Measurements from ENCODE around the gene EBP. TPM values are rescaled to one million over a fixed set of nuclear protein-coding genes. Genes with fewer than 3 reads are reported as not detected.

EBP gene
- polyA plus RNA-seq, 6 donors from 2014 or later: 54.3 to 83.5 (median 64.1) TPM

DNA sequence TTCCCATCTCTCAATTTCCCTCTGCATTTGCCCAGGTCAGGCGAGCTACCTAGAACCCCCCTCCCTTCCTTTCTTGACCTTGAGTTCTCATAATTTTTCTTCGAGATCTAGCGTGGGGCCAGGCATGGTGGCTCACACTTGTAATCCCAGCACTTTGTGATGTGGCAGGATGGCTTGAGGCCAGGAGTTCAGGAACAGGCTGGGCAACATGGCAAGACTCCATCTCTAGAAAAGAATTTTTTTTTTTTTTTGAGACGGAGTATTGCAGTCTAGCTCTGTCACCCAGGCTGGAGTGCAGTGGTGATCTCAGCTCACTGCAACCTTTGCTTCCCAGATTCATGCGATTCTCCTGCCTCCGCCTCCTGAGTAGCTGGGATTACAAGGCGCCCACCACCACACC, 17.3 kb upstream of the EBP start:
- H3K9me3 Mint-ChIP-seq: no peaks in the 10 kb centered on the region
- peaks cover 0 to 15% (median 0%) of the 10 kb centered on the region in 3 donors for H3K27me3 Mint-ChIP-seq
- H3K4me1 Mint-ChIP-seq: peaks cover 6 to 8% (median 7%) of the 10 kb centered on the region in 3 donors
- H3K4me3 Mint-ChIP-seq: no peak overlapping the region
- H3K27ac Mint-ChIP-seq: no peak overlapping the region
- DNase-seq (no peak), ATAC-seq (ENCODE audit: low read depth in 2 of 2) (no peak)
- no peaks in the 10 kb centered on the region for H3K36me3 Mint-ChIP-seq

DNA sequence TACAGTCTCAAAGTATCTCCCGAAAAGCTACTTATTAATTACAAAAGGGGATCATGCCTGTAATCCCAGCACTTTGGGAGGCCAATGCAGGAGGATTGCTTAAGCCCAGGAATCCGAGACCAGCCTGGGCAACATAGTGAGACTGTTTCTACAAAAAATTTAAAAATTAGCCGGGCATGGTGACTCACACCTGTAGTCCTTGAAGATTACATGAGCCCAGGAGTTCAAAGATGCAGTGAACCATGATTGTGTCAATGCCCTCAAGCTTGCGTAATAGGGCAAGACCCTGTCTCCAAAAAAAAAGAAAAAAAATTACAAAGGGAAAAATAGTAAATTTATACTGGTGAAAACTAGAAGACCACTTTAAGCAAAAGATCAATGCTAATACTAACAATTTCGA, 16.1 kb upstream of the EBP start:
- Mint-ChIP-seq H3K9me3 (no peaks in the 10 kb centered on the region), H3K4me1 (peaks cover 14 to 17% (median 16%) of the 10 kb centered on the region in 3 donors), H3K4me3 (peak overlapping the region in 1 of 8 donors; percentile 15), H3K36me3 (no peaks in the 10 kb centered on the region), H3K27me3 (peaks cover 0 to 15% (median 0%) of the 10 kb centered on the region in 3 donors), H3K27ac (no peak overlapping the region)
- ATAC-seq (ENCODE audit: low read depth in 2 of 2): no peak
- no peak for DNase-seq

DNA sequence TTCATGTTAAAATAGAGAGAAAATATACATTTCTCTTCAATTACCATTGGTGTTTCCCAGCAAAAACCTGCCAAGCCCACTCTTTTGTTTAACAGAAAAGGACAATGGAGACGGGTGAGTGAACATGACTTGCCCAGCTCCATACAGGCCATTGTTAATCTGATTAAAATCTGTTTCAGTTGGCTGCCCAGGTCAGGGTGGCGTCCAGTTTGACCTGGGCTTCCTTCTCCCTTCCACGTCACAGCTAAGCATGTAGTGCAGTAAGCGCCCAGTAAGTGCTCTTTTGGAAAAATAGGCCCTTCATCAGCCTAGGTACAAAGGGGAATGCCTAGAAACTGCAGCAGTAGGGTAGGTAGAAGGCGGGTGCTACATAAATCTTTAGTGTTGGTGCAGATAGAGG, 14.4 kb upstream of the EBP start:
- Mint-ChIP-seq H3K4me1 (peaks cover 17 to 25% (median 17%) of the 10 kb centered on the region in 3 donors), H3K27ac (peak overlapping the region in 1 of 6 donors; percentile 57), H3K4me3 (peak overlapping the region in 4 of 8 donors; percentile 53 to 93 (median 58)), H3K27me3 (peaks cover 0 to 15% (median 0%) of the 10 kb centered on the region in 3 donors), H3K9me3 (no peaks in the 10 kb centered on the region), H3K36me3 (no peaks in the 10 kb centered on the region)
- ATAC-seq (ENCODE audit: low read depth in 2 of 2) (no peak), DNase-seq (no peak)

DNA sequence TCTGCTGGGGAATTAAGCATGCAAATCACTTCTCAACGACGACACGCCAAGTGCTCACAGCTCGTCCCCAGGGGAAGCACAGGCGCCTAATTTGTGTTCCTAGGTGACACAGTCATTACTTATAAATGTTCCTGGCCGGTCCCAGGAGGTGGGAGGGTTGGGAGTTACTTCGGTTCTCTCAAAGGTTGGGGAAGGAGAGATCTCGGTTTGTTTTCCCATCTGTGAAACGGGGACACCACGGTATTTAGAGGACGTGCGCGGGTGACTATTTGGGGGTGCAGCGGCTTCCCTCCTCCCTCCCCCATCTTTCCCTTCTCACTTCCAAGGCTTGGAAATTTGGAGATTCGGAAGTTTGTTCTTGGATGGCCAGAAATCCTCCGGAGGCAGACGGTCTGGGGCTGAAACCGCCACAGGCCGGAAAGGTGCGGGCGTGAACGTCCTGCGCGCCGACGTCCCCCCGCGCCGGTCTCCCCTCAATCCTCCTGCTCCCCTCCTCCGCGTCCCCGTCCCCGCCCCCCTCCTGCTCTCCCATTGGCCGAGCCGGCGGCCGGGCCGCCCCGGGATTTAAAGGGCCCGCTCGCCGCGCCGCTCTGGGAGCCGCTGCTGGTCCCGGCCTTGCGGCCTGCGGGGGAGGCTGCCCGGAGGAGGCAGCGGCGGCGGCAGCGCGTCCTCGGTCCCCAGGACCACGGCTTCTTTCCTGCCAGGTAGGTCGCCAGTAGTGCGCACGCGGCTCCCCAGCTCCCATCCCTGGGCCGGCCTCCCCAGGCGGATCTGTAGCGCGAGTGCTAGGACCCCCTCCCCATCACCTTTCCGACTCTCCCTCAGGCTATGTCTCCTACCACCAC, 13.0 kb upstream of the EBP start, which contains the start of gene PORCN:
Gene PORCN (plus strand): TSS at position 593 of the 845 bp plus-strand sequence. CDS start 829 bp downstream, outside the sequence.
- ATAC-seq (ENCODE audit: low read depth in 2 of 2) (peak; percentile 87 to 89), DNase-seq (peak; percentile 74)
- no peaks in the 10 kb centered on the region for H3K36me3 Mint-ChIP-seq
- peak within 1 kb of the TSS; percentile 87 to 95 (median 94) for H3K4me3 Mint-ChIP-seq
- peaks cover 17 to 25% (median 17%) of the 10 kb centered on the region in 3 donors for H3K4me1 Mint-ChIP-seq
- H3K27ac Mint-ChIP-seq: peak within 1 kb of the TSS; percentile 90 to 98 (median 96)
- H3K9me3 Mint-ChIP-seq: no peaks in the 10 kb centered on the region
- peaks cover 0 to 9% (median 0%) of the 10 kb centered on the region in 3 donors for H3K27me3 Mint-ChIP-seq

DNA sequence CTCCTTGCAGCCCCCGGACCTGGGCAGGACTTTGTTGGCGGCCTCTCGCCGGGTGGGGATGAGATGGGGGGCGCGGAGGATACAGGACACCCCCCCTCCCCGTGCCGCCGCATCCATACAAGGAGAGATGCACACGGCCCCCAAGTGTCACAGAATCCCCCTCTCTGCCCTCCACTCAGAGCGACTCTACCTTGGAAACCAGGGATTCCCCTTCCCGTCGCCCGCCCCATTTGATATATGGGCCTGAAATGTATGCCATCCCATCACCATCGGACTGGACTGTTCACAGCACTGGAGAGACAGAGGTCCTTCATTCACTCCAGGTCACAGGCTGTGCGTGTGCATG, 12.4 kb upstream of the EBP start:
- H3K4me3 Mint-ChIP-seq: peak overlapping the region; percentile 84 to 95 (median 94)
- H3K27me3 Mint-ChIP-seq: peaks cover 0 to 3% (median 0%) of the 10 kb centered on the region in 3 donors
- peaks cover 17 to 25% (median 17%) of the 10 kb centered on the region in 3 donors for H3K4me1 Mint-ChIP-seq
- no peaks in the 10 kb centered on the region for H3K36me3 Mint-ChIP-seq
- ATAC-seq (ENCODE audit: low read depth in 2 of 2) (peak in 1 of 2 donors; percentile 18), DNase-seq (no peak)
- H3K9me3 Mint-ChIP-seq: no peaks in the 10 kb centered on the region
- H3K27ac Mint-ChIP-seq: peak overlapping the region; percentile 58 to 97 (median 91)

DNA sequence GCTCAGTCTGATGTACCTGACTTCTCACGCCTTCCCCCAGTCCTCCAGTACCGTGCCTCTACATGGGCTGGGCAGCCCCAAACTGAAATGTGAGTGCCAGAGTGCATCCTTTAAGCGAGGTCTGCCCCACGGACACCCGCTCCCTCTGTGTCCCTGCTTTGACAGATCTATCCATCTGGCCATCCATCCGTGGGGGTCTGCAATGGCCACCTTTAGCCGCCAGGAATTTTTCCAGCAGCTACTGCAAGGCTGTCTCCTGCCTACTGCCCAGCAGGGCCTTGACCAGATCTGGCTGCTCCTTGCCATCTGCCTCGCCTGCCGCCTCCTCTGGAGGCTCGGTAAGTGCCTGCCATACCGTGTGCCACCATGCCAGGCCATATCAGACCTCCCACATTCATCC, 12.0 kb upstream of the EBP start:
- Mint-ChIP-seq H3K9me3 (no peaks in the 10 kb centered on the region), H3K27me3 (no peaks in the 10 kb centered on the region), H3K36me3 (no peaks in the 10 kb centered on the region), H3K4me3 (peak overlapping the region; percentile 84 to 95 (median 94)), H3K4me1 (peaks cover 17 to 25% (median 17%) of the 10 kb centered on the region in 3 donors), H3K27ac (peak overlapping the region in 5 of 6 donors; percentile 58 to 97 (median 92))
- ATAC-seq (ENCODE audit: low read depth in 2 of 2) (no peak), DNase-seq (no peak)

DNA sequence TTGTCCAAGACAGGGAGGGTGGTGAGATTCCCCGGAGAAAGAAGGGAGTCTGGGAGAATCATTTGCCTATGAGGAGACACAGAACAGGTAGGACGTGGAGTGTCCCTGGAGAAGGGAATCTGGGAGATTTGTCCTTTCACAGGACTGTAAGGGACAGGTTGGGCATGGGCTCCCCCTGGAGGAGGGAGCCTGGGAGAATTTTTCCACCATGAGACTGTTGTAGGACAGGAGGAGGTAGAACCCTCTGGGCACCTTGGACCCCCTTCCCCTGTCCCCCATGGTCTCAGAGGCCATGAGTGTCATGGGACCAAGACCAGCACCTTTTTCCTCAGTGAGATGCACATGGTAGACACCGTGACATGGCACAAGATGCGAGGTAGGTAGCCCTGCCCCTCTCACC, 10.0 kb upstream of the EBP start:
- peaks cover 17 to 25% (median 17%) of the 10 kb centered on the region in 3 donors for H3K4me1 Mint-ChIP-seq
- H3K4me3 Mint-ChIP-seq: peak overlapping the region in 1 of 8 donors; percentile 93
- H3K36me3 Mint-ChIP-seq: peaks cover 11 to 15% of the 10 kb centered on the region in 2 donors
- DNase-seq: no peak
- ATAC-seq (ENCODE audit: low read depth in 2 of 2): no peak
- H3K9me3 Mint-ChIP-seq: no peaks in the 10 kb centered on the region
- H3K27ac Mint-ChIP-seq: no peak overlapping the region
- H3K27me3 Mint-ChIP-seq: no peaks in the 10 kb centered on the region

DNA sequence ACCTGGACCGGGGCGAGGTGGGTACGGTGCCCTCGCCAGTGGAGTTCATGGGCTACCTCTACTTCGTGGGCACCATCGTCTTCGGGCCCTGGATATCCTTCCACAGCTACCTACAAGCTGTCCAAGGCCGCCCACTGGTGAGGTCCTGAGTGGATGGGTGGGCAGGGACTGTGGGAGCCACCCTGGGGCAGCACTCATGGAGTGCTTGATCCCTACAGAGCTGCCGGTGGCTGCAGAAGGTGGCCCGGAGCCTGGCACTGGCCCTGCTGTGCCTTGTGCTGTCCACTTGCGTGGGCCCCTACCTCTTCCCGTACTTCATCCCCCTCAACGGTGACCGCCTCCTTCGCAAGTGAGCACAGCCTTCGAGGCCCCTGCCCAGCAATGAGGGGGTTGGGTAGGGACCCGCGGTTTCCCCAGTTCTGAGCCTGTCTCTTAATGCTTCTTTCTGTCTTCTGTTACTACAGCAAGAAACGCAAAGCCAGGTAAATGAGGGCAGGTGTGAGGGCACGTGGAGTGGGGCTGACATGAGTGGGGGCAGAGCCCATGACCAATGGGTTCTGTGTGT, 9.2 kb upstream of the EBP start:
- Mint-ChIP-seq H3K36me3 (peaks cover 11 to 15% of the 10 kb centered on the region in 2 donors), H3K27ac (no peak overlapping the region), H3K4me3 (peak overlapping the region in 2 of 8 donors; percentile 29 to 74), H3K27me3 (no peaks in the 10 kb centered on the region), H3K4me1 (peaks cover 17 to 25% (median 17%) of the 10 kb centered on the region in 3 donors), H3K9me3 (no peaks in the 10 kb centered on the region)
- no peak for ATAC-seq (ENCODE audit: low read depth in 2 of 2)
- DNase-seq: no peak

DNA sequence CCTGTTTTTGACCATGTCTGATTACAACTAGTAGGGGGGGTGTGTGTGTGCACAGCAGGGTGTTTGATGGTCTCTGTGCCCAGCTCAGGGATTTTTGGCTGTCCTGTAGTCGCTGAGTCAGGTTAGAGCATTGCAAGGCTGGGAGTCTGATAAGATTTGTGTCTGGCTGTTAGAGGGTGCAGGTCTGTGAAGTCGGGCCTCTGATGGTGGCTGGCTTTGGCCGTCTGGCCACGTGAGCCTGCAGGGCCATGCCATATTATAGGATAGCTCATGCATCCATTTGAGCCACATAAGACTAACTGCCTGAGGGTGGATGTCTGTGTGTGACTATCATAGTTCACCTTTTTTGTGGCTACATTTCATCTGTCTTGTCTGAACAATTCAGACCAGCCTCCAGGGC, 7.9 kb upstream of the EBP start:
- peaks cover 11 to 19% (median 14%) of the 10 kb centered on the region in 3 donors for H3K4me1 Mint-ChIP-seq
- peak overlapping the region in 1 of 6 donors; percentile 39 for H3K27ac Mint-ChIP-seq
- H3K9me3 Mint-ChIP-seq: no peaks in the 10 kb centered on the region
- no peak for DNase-seq
- peak overlapping the region in 1 of 8 donors; percentile 47 for H3K4me3 Mint-ChIP-seq
- H3K36me3 Mint-ChIP-seq: peaks cover 11 to 15% of the 10 kb centered on the region in 2 donors
- ATAC-seq (ENCODE audit: low read depth in 2 of 2): no peak
- H3K27me3 Mint-ChIP-seq: no peaks in the 10 kb centered on the region

DNA sequence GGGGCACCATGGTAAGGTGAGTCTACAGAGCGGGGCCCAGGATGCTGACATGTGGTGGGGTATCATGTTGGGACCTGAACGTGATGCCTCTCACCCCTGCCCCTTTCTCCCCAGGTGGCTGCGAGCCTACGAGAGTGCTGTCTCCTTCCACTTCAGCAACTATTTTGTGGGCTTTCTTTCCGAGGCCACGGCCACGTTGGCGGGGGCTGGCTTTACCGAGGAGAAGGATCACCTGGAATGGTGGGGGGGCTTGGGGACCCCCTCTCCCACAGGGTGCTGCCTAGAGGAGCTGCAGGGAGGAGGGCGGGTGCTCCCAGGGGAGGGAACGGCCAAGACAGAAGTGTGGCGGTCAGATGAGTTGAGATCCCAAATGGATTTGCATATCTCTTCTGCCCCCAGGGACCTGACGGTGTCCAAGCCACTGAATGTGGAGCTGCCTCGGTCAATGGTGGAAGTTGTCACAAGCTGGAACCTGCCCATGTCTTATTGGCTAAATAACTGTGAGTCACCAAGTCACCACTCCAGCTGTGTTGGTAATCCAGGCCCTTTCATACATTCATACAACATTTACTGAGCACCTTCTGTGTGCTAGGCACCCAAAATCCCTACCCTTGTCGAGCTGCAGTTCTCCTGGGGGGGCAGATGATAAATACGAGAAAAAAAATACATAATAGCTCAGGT, 7.3 kb upstream of the EBP start:
- Mint-ChIP-seq H3K36me3 (peaks cover 11 to 15% of the 10 kb centered on the region in 2 donors), H3K4me1 (peaks cover 9 to 18% (median 11%) of the 10 kb centered on the region in 3 donors), H3K4me3 (no peak overlapping the region), H3K9me3 (no peaks in the 10 kb centered on the region), H3K27me3 (no peaks in the 10 kb centered on the region), H3K27ac (peak overlapping the region in 1 of 6 donors; percentile 62)
- DNase-seq: no peak
- ATAC-seq (ENCODE audit: low read depth in 2 of 2): no peak

DNA sequence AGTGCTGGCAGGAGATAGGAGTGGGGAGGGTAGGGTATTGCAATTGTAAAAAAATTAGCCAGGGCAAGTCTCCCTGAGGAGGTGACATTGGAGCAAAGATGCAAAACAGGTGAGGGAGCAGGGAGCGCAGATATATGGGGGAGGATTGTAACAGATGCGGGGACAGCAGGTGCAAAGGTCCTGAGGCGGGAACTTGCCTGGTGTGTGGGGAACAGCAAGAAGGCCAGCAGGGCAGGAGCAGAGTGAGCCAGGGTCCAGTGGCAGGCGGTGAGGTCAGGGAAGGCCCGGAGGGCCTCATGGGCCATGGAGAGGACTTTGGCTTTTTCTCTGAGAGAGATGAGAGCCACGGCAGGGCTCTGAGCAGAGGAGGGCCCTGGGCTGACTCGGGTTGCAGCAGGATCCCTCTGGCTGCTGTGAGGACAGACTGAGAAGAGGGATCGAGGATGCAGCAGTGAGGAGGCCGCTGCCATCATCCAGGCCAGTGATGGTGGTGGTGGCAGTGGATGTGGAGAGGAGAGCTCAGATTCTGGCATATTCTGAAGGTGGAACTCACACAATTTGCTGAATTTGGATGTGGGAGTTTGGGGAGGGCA, 6.6 kb upstream of the EBP start:
- Mint-ChIP-seq H3K9me3 (no peaks in the 10 kb centered on the region), H3K27me3 (no peaks in the 10 kb centered on the region)

DNA sequence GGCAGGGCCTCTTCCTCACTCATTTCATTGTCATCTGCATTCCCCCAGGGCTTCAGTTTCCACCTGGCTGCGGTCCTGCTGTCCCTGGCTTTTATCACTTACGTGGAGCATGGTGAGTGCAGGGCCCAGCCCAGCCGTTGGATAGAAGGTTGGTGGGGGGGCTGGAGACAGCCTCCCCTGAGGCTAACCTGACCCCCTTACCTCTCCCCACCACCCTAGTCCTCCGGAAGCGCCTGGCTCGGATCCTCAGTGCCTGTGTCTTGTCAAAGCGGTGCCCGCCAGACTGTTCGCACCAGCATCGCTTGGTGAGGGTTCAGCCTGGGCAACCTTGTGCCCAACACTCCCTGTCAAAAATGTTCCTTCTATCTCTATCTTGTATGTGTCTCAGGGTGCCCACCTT, 5.8 kb upstream of the EBP start:
- Mint-ChIP-seq H3K27me3 (no peaks in the 10 kb centered on the region), H3K4me1 (peaks cover 5 to 11% (median 11%) of the 10 kb centered on the region in 3 donors), H3K4me3 (no peak overlapping the region), H3K9me3 (peaks cover 0 to 3% (median 0%) of the 10 kb centered on the region in 7 donors), H3K36me3 (peaks cover 11 to 15% of the 10 kb centered on the region in 2 donors), H3K27ac (no peak overlapping the region)
- ATAC-seq (ENCODE audit: low read depth in 2 of 2): no peak
- no peak for DNase-seq

More for the DNA sequence above, 6.6 kb upstream of the EBP start:
- peak overlapping the region in 1 of 6 donors; percentile 93 for H3K27ac Mint-ChIP-seq
- no peak for DNase-seq
- peaks cover 11 to 15% of the 10 kb centered on the region in 2 donors for H3K36me3 Mint-ChIP-seq
- ATAC-seq (ENCODE audit: low read depth in 2 of 2): no peak
- H3K4me3 Mint-ChIP-seq: peak overlapping the region in 1 of 8 donors; percentile 16
- H3K4me1 Mint-ChIP-seq: peaks cover 4 to 11% (median 5%) of the 10 kb centered on the region in 3 donors

DNA sequence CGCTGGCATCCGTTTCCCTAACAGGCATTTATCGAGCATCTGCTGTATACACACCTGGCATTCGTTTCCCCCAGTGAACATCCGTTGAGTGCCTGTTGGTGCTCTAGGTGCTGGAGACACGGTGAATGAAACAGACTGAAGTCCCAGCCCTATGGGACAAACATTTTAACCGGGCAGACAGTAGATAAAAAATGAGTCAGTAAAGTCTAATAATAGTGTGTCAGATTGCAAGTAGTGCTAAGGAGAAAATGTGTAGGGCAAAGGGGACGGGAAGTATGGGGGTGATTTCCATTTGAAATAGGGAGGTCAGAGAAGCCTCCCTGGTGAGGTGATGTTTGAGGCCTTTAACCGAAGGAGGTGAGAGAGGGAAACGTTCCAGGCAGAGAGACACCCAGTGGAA, 5.3 kb upstream of the EBP start:
- no peak for DNase-seq
- no peak for ATAC-seq (ENCODE audit: low read depth in 2 of 2)
- Mint-ChIP-seq H3K27ac (no peak overlapping the region), H3K4me1 (peaks cover 8 to 15% (median 11%) of the 10 kb centered on the region in 3 donors), H3K27me3 (no peaks in the 10 kb centered on the region), H3K36me3 (peaks cover 11 to 15% of the 10 kb centered on the region in 2 donors), H3K4me3 (no peak overlapping the region), H3K9me3 (peaks cover 0 to 5% (median 0%) of the 10 kb centered on the region in 7 donors)
